Measurements from ENCODE around the gene ANKRD30B. TPM values are rescaled to one million over a fixed set of nuclear protein-coding genes. Genes with fewer than 3 reads are reported as not detected.

ANKRD30B gene
- total RNA-seq, 2 donors from 2014 or later, result not detected

Other genes starting within 250 kb of the ANKRD30B start
- gene POTEC, start 204.6 kb upstream of the ANKRD30B start, total RNA-seq, result under 1 TPM in 1 of 2 donors, not detected in 1; 0.04 TPM